Heart right ventricle (tissue), 16 donors: Measurements from ENCODE around the gene RIN2. TPM values are rescaled to one million over a fixed set of nuclear protein-coding genes. Genes with fewer than 3 reads are reported as not detected.
"Not testable (repeated sequence)": the region's sequence is repeated elsewhere in the genome, so short reads cannot be mapped to it uniquely, and the experiment has no call there.

Experiments
- ATAC-seq, 8 donors: fragments of 200-7000 bp; cut with Tn5 transposase; one replicate each; pipeline ENCODE4 v1.9.1; 2020; ENCODE audit warnings: mild to moderate bottlenecking in 8 of 8, moderate library complexity in 8 of 8, moderate number of reproducible peaks in 1 of 8
- DNase-seq, 2 donors: peaks; one replicate each; pipeline ENCODE4 v3.0.0-alpha.2; 2020
- H3K27ac ChIP-seq, 10 donors: fragments of 200-600 bp; sonication (generic) in 2 of 10; one replicate each; pipeline versions ENCODE4 v1.5.0 to v1.8.0; 2020 to 2022; ENCODE audit warnings: mild to moderate bottlenecking in 3 of 10
- H3K27me3 ChIP-seq, 7 donors: fragments of 200-600 bp; one replicate each; pipeline ENCODE4 v1.8.0; 2021 to 2022; ENCODE audit warnings: mild to moderate bottlenecking in 2 of 7
- H3K36me3 ChIP-seq, 9 donors: fragments of 200-600 bp; sonication (generic) in 1 of 9; one replicate each; pipeline versions ENCODE4 v1.5.0 to v1.8.0; 2020 to 2022; ENCODE audit warnings: mild to moderate bottlenecking in 2 of 9
- H3K4me1 ChIP-seq, 9 donors: fragments of 200-600 bp; sonication (generic) in 1 of 9; one replicate each; pipeline versions ENCODE4 v1.5.0 to v1.8.0; 2020 to 2022; ENCODE audit warnings: mild to moderate bottlenecking in 4 of 9
- H3K4me3 ChIP-seq, 10 donors: fragments of 200-600 bp; sonication (generic) in 2 of 10; one replicate each; pipeline versions ENCODE4 v1.5.0 to v1.8.0; 2020 to 2022; ENCODE audit warnings: mild to moderate bottlenecking in 7 of 10, moderate library complexity in 2 of 10
- H3K9me3 ChIP-seq, 11 donors: fragments of 200-600 bp in 10 of 11; sonication (generic) in 2 of 11; one replicate each; pipeline versions ENCODE4 v1.5.0 to v1.8.0; 2013 to 2022; ENCODE audit warnings: mild to moderate bottlenecking in 2 of 11, control low read depth in 1 of 11, moderate library complexity in 1 of 11
- CTCF ChIP-seq, 9 donors: fragments of 200-600 bp; sonication (generic) in 2 of 9; IDR thresholded peaks; one replicate each; pipeline versions ENCODE4 v1.5.0 to v1.8.0; 2021 to 2022; ENCODE audit warnings: antibody characterized with exemption in 9 of 9, mild to moderate bottlenecking in 5 of 9, moderate library complexity in 1 of 9
- WGBS, 2 donors: extraction: QIAGEN DNeasy Blood & Tissue Kit; methylation state at CpG; one replicate each; pipeline ENCODE4 v1.1.7; 2013; ENCODE audit warnings: inconsistent platforms in 1 of 2; 5-methylcytosine and 5-hydroxymethylcytosine counted together
- intact Hi-C, 10 donors: fragments of 100-400 bp; cut with DNase I; formaldehyde crosslinking; loops; one replicate each; pipeline versions ENCODE4 v1.11.1 to v1.14.2; 2022
- polyA plus RNA-seq, 2 donors: library from polyadenylated mRNA; stranded (reverse); fragments of 200-250 nt; gene quantifications; one replicate each; pipeline ENCODE4 v1.2.3, GENCODE V29; 2013
- total RNA-seq, 10 donors: library from RNA; stranded (reverse); fragmentation: NEBNext Ultra II Directional in 3 of 10; extraction: Animal tissue kit (Norgen Biotek cat#: 25700) in 3 of 10; gene quantifications; one replicate each; pipeline versions ENCODE4 v1.2.1 to v1.2.4, GENCODE V29; 2021 to 2023
- donor health status: Arrhythmogenic right ventricular cardiomyopathy.
- donor health status: ischemic (EF 13 %, LVEDD 7.1; RV severe dilation, severe dysfunction).
- donor health status: healthy with polysubstance abuse.
- donor health status: DM: no; HTN: yes; CAD: no.
- donor health status: DM: no; HTN: no; CAD: no.
- donor health status: ischemic (EF 25% LVEDD 6.9; RV normal size, moderate dysfunction).
- donor health status: ischemic (EF 25% LVEDD 5.7; RV mildly dilated, moderate dysfunction).
- donor health status: healthy.
- donor health status: DM: yes; HTN: yes; CAD: no.
- donor health status: Ischemic cardiomyopathy.
- donor health status: ischemic (EF 35%, LVEDD 5.7; RV mildly dilated, moderate dysfunction).
- donor health status: nonischemic (EF 11% LVEDD 7.7; RV severe dilation, severe dysfunction).
- donor health status: DM: yes; HTN: yes; CAD: no.
- donor health status: PGD.
- donor health status: ischemic (EF 29% LVEDD 5.4; RV normal size, mild dysfunction).
- donor health status: nonischemic (EF 23%, LVEDD 6.1; RV moderate dilation, normal function).

Gene RIN2
- total and polyA plus RNA-seq, 12 donors: 9.0 to 66.2 (median 60.5) TPM

GRCh38 chr20:19750101-19750606 is 7.9 kb upstream of the RIN2 start:
- Histone ChIP-seq H3K36me3 (no peaks in the 10 kb centered on the region), H3K4me1 (peaks cover 0 to 13% (median 7%) of the 10 kb centered on the region in 9 donors), H3K27me3 (no peaks in the 10 kb centered on the region), H3K4me3 (no peak overlapping the region), H3K27ac (no peak overlapping the region), H3K9me3 (peaks cover 0 to 9% (median 0%) of the 10 kb centered on the region in 11 donors)
- 67 to 75% methylated on average over 4 of the region's 4 CpGs for WGBS, 2 donors
- intact Hi-C loops: no loop called here
- no peak for TF ChIP-seq CTCF (IDR thresholded peaks at IDR 0.05)
- no peak for DNase-seq
- ATAC-seq: no peak

- Histone ChIP-seq H3K4me1 (peaks cover 0 to 13% (median 7%) of the 10 kb centered on the region in 9 donors), H3K36me3 (no peaks in the 10 kb centered on the region), H3K27me3 (no peaks in the 10 kb centered on the region), H3K4me3 (no peak overlapping the region), H3K9me3 (no peaks in the 10 kb centered on the region), H3K27ac (peak overlapping the region in 1 of 10 donors; percentile 31)
- ATAC-seq (peak in 3 of 8 donors; percentile 13 to 39 (median 35)), DNase-seq (no peak)
- WGBS, 2 donors: 52 to 56% methylated on average over 5 of the region's 5 CpGs
- intact Hi-C loops: no loop called here
- TF ChIP-seq CTCF (IDR thresholded peaks at IDR 0.05): no peak
Observed at GRCh38 chr20:19750907-19751636, 7.0 kb upstream of the RIN2 start.

DNA sequence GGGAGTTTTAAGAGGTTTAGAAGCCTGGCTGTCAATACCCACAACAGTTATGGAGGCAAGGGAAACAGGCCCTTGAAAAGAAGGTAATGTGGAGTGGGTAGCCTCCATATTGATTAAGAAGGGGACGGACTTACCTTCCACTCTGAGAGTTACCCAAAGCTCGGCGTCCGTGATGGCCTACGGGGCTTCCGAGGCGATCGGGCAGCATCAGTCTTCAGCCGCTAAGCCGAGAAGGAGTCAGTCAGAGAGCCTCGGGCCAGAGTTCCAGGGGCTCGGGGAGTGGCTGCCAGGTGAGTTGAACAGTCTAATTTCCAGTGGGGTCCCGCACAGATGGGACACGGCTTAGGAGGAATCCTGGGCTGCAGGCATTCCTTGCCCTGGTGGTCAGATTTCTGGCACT is 3.9 kb upstream of the RIN2 start:
- H3K4me3 ChIP-seq, intact Hi-C loops, H3K27me3 ChIP-seq, ATAC-seq, H3K27ac ChIP-seq, H3K36me3 ChIP-seq, H3K9me3 ChIP-seq, DNase-seq: not testable (repeated sequence)
- WGBS, 2 donors: 90 to 96% methylated on average over 14 of the region's 14 CpGs
- peaks cover 4 to 24% (median 22%) of the 10 kb centered on the region in 9 donors for H3K4me1 ChIP-seq

- Histone ChIP-seq H3K4me1 (peaks cover 15 to 43% (median 37%) of the 10 kb centered on the region in 9 donors), H3K9me3 (no peaks in the 10 kb centered on the region)
Observed at GRCh38 chr20:19756761-19757486, 1.1 kb upstream of the RIN2 start.

More at GRCh38 chr20:19756761-19757486, 1.1 kb upstream of the RIN2 start:
- intact Hi-C loops: loop anchor here in 3 of 10 donors (1.0 to 5.0 kb wide), 3 partner anchors 65 to 220 kb away; no protein-coding TSS in a partner anchor
- no peak for DNase-seq
- Histone ChIP-seq H3K36me3 (no peaks in the 10 kb centered on the region), H3K27ac (peak overlapping the region; percentile 91 to 100 (median 94)), H3K4me3 (peak overlapping the region; percentile 53 to 95 (median 71)), H3K27me3 (peaks cover 0 to 8% (median 0%) of the 10 kb centered on the region in 7 donors)
- no peak for ATAC-seq
- 12 to 17% methylated on average over 22 of the region's 22 CpGs for WGBS, 2 donors
- peak in 1 of 9 donors; percentile 7 for TF ChIP-seq CTCF (IDR thresholded peaks at IDR 0.05)
